Colon (tissue), 2 donors: ENCODE measurements around the gene ANKS1A.
"Not testable (repeated sequence)": the region's sequence is repeated elsewhere in the genome, so short reads cannot be mapped to it uniquely, and the experiment has no call there.

Experiments used
- FAIRE-seq: peaks from 2 replicates; lab custom pipeline; 2012; peaks lifted over from hg19 to GRCh38; lab: Jason Lieb, UNC
- donor health status: control.
- donor health status: control.

The ANKS1A gene

GRCh38 chr6:35086636-35087360 is 197.7 kb downstream of the ANKS1A start:
- FAIRE-seq = no peak

DNA sequence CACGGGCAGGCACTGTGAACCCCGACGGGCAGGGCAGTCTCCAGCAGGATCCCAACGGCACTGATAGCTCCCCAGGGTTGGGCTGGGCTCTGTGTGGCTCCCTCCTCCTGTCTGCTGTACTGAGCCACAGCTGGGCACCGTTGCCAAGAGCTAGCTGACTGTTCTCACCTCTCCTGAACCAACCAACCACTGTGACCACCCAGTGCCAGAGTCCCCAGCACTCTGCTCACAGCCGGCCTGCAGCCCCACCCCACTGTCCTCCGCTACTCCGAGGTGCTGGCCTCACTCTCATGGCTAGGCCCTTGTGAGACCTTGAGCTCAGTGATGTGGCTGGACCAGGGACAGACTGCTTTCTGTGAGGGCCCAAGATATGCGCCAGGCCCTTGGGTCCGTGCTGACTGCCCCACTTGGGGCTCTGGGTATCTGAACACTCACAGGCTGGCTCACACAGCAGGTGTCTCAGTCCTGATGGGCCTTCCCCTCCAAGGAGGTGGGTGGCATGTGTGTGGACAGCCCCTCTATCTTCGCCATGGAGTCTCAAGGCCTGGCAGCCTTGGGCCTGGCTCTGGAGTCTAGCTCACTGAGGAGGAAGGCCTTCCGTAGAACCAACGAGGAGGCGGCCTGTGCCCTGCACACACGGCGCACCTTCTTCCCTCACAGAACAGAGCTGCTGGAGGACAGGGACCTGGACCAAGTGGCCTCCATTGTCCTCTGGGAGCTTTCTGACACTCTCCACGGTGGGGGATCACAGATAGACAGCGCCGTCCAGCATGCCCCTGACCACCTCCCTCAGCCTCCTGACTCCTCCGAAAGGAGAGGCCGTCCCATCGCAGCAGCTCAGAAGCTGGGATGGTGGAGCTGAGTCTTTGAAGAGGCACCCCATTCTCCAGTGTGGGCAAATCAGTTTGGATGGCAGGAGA is 198.6 kb downstream of the ANKS1A start:
- FAIRE-seq = no peak

DNA sequence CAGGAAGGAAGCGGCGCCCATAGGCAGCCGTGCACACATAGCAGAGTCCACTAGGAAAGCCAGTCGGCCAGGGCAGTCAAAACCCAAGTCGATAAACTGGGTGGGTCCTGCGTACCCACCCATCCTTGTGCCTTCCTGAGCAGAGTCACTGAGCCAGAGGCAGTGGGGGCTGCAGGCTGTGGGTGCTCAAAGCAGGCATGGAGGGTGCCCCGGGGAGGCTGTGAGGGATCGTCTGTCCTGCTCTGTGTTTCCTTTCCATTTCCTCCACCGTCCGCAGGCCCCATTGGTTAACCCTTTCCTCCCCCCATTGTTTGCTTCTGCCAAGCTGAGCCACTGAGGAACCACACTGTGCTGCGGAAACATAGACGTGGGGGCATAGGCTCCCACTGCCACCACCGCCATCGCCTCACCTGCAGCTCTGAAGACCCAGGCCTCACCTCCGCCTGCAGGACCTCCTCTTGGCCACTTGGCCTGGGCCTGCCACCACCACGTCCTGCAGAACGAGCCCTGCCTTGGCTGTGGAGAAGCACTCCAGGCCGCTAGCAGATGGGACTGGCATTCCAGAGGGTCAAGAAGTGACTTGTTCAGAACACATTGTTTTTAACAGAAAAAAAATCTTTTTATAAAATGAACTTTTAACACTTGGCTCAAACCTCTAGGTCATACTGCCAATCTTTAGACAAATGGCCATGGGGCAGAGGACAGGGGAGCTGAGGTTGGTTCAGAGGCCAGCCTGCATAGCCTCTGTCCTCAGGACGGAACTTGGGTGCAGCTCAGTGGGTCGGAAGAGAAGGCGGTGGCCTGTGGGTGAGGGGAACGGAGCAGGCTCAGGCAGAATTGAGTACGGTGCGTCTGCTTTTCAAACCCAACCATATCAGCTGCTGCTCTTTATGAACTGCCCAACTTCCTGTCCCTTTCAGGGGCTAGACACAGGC is 199.5 kb downstream of the ANKS1A start:
- no peak for FAIRE-seq

- FAIRE-seq = no peak
Measured at GRCh38 chr6:35089216-35089934, 200.3 kb downstream of the ANKS1A start.

DNA sequence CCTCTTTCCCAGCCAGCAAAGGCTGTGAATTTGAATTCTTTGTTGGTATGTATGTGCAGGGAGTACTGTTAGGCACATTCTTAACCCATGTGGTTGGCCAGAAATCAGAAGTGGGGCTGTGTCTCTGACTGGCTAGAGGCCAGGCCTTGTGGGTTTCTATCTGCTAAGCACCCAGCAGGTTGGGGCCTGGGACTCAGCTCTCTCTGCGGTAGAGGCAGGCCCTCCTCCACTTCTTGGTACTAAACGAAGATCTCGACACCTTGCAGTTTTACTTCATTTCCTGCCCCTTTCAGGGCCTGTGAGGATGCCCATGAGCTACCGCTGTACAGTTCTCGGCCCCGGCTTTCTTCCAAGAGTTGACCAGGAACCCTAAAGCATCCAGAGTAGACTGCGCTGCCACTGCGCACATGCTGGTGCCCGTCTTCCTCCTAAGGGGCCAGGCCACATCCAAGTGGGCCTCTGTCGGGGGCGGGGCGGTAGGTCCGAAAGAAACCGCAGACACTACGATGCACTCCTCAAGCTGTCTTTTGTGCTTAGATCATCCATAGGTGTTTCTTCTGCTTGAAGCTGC is 201.0 kb downstream of the ANKS1A start:
- no peak for FAIRE-seq

- FAIRE-seq = no peak
Measured at GRCh38 chr6:35090734-35091133, 201.7 kb downstream of the ANKS1A start.

GRCh38 chr6:35091346-35092083 is 202.5 kb downstream of the ANKS1A start:
- no peak for FAIRE-seq

DNA sequence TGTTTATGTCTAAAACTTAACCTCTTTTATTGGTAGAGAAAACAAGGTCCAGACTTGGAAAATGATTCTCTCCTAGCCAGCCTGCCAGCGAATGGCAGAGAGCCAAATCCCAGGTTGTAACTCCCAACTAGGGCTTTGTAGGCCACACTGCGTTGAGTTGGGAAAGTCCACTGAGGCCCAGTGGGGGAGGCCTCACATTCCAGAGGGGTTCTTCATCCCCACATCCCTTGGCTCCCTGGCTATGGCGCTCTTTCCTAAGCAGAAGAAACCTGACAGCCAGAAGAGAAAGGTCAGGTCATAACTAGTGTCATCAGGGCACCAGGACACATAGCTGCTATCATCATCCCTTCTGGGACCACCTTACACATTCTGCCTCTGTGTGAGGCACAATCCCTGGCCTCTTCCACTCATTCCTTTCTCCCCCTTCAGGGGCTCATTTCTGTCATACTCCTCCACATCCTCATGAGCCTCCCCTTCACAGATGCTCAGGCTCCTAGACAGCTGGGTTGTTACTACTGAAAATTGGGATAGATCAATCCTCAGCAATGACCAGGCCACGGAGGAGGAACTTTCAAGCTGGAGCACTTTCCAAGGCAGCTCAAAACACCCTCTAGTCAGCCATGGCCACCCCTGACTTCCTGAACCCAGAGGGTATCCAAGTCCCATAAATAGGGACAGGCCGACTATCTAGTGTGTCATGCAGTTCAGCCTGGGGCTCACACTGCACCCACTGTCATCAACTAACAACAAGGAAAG is 203.5 kb downstream of the ANKS1A start:
- no peak for FAIRE-seq

DNA sequence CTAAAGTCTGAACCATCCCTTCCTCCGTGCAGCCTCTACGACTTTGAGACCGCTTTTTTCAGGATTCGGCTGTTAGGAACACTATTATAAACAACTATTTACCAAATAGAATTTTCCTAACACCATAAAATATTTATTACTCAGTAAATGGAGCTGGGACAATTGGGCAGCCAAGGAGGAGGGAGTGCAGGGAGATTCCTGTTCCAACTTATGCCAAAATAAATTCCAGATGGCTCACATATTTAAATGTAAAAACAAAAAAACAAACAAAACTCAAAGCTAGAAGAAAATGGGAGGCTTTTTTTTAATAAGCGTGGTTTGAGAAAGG is 204.0 kb downstream of the ANKS1A start:
- FAIRE-seq = no peak

DNA sequence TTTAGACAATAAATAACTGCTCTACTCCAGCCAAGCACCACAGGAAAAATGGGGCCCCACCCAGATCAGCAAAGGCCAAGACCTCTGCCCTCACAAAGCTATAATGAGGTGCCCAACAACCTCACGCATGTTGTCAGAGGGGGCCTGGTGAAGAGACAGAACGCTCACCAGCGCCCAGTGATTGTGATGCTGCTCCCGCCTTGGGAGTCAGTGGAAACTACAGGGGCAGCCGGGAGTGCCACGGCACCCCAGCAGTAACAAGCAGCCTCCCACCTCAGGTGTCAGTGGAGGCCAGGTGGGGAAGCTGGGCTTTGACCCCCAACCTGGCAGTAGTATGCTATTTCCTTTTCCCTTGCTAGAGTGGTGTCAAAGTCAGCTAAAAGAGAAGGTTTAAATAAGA is 204.7 kb downstream of the ANKS1A start:
- no peak for FAIRE-seq

GRCh38 chr6:35094183-35094582 is 205.1 kb downstream of the ANKS1A start:
- no peak for FAIRE-seq

GRCh38 chr6:35096129-35096862 is 207.2 kb downstream of the ANKS1A start:
- FAIRE-seq = no peak

GRCh38 chr6:35099116-35099515 is 210.1 kb downstream of the ANKS1A start:
- no peak for FAIRE-seq

- no peak for FAIRE-seq
Measured at GRCh38 chr6:35105078-35105477, 216.0 kb downstream of the ANKS1A start.

GRCh38 chr6:35106061-35106460 is 217.0 kb downstream of the ANKS1A start:
- not testable (repeated sequence) for FAIRE-seq

- FAIRE-seq = not testable (repeated sequence)
Measured at GRCh38 chr6:35107208-35107607, 218.2 kb downstream of the ANKS1A start.

DNA sequence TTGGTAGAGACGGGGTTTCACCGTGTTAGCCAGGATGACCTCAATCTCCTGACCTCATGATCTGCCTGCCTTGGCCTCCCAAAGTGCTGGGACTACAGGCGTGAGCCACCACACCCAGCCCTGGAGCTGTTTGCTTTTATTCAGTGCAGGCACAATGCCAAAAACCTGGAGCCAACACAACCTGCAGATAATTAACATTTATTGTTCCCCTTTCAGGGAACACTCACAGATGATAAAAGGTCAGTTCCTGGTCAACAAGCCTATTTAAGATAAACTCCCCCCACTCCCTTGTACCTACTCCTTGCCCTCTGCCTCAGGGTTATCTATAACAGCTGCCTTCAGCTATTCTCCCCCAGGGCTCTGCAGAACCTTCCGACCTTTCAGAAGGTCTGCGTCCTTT is 218.7 kb downstream of the ANKS1A start:
- FAIRE-seq = not testable (repeated sequence)

GRCh38 chr6:35108309-35108885 is 219.3 kb downstream of the ANKS1A start:
- FAIRE-seq = no peak

GRCh38 chr6:35120746-35121145 is 231.7 kb downstream of the ANKS1A start:
- no peak for FAIRE-seq
